Inferior parietal cortex (tissue), 1 donor: Measurements from ENCODE around the gene NFIC.
"Not testable (repeated sequence)": the region's sequence is repeated elsewhere in the genome, so short reads cannot be mapped to it uniquely, and the experiment has no call there.

Experiments
- DNase-seq: peaks from one replicate; pipeline ENCODE4 v3.0.0-alpha.2; 2016; ENCODE audit errors: extremely low spot score

The NFIC gene

DNA sequence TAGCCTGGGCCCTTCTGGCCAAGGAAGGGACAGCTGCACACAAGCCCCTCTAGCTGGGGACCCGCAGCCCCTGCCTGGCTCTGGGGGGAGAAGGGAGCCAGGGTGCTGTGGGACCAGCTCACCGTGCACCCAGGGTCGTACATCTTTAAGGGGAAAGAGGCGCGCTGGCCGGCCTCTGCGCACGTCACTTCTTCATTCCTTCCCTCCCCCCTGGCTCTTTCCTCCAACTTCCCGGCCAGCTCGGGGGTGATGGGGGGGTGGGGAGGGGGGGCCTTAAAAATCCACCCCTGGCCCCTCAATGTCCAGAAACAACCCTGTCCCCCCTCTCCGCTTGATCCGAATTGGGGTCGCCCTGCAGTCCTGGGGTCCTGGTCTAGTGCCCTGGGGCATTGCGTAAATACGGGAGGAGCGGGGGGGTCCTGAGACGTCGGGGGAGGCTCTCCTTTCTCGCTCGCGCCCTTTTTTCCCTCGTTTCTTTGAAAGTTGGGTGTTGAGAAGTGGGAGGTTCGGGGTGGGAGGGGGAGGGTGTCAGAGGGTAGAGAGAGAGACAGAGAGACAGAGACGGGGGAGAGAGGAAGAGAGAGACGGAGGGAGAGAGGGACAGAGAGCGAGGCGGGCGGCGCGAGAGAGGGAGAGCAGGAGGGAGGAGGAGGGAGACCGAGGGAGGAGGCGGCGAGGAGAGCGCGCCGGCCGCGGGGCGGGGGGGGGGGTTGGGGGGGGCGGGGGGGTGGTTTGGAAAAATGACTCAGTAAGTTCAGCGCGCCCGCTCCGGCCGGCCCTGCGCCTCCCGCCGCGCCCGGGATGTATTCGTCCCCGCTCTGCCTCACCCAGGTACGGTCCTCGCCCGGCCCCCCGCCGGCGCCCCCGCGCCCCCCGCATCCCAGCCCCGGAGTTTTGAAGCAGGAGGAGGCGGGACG lies at the start of gene NFIC:
NFIC (plus strand) TSS at position 748 of the 917 bp plus-strand sequence; CDS start at position 802, 54 bp downstream.
- DNase-seq = no peak

DNA sequence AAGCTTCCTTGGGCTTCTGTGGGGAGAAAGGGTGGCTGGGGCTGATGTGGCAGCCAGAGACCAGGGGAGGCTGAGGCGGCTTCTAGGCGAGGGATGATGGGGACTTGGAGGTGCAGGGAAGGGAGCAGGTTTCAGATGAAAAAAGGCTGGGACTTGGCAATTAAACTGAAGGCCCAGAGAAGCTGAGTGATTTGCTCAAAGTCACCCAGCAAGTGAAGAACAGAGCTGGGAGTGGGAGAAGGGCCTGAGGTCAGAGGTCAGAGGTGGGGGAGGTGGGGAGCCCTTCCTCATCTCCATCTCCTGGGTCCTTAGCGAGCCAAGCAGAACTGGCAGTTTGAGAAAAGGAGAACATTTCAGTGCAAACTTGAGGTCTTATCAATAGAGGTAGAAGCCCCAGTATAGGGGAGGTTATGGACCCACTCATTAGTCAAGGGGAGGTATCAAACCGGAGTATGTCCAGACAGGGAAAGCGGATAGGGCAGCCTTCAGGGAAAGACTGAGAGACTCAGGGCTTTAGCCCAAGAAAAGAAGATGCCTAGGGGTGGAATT lies 49.6 kb upstream of the NFIC start:
- DNase-seq = no peak

DNA sequence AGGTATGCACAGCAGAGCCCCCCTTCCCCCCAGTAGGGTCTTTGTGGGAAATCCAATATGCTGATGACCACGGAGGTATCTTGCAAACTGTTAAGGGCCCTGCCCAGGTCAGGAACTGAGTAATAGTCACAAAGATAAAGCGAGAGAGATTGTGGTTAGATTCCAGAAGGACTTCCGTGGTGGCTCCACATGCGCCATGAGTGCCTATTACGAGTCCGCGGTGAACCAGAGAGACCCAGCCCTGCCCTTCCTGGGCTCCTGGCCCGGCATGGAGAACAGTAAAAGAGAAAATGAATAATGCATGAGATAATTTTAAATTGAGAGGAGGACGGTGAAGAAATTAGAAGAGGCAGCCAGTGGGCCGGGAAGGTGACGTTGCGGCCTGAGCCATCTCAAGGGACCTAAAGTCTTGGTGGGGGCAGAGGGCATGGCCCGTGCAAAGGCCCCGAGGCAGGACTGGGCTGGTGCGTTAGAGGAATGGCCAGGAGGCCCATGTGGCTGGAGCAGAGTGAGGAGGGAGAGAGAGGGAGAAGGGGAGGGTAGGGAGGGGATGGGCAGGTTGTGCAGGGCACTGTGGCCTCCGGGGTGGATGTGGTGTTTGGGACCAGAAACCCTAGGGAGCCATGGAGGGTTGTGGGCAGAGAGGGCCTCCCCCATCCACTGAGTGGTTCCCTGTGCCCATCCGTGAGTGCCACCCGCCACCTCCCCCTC lies 46.6 kb upstream of the NFIC start:
- DNase-seq = no peak

DNA sequence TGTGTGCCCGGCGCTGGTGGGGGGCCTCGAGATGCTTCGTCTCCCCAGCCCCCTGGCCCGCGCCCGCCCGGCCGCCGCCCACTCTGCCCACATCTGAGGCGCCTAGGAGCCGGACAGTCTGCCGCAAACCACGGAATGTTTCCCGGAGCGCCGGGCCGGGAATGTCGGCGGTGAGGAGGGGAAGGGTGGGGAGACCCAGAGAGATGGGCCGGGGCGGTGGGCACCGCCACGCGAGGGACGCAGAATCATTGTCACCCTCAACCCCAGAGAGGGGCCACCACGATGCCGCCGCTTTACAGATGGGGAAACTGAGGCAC lies 46.1 kb upstream of the NFIC start:
- DNase-seq = no peak

DNA sequence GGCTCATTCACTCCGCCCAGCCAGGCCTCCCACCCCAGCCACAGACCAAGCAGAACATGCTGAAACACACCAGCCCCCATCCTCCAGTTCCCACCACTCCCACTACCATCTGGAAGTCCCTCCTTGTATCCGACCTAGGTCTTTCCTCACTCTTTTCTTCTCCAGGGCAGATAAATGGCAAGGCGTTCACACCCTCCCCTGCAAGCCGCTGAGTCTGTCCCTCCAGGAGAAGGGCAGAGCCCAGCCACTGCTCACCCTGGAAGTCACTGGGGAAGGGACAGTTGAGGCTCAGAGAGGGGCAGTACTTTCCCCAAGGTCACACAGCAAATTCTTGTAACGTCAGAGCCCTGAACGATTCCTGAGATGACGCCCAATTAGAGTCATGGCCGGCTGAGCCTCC lies 45.5 kb upstream of the NFIC start:
- DNase-seq = no peak

DNA sequence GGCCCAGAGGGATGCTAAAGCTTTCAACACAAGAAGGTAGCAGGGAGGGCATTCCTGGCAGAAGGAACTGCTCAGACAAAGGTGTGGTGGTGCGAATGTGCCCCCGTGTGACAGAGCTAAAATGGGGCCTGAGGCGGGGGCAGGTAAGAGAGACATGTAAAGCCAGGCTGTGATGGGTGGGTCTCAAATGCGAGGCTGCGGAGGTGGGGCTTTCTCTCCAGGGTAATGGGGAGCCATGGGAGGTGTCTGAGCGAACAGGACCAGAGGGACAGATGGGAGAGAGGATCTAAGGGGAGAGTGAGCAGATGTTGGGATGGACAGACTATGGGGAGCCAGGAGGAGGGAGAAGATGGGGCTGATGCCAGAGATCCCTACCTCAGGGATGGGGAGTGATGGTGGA lies 44.7 kb upstream of the NFIC start:
- DNase-seq = no peak

DNA sequence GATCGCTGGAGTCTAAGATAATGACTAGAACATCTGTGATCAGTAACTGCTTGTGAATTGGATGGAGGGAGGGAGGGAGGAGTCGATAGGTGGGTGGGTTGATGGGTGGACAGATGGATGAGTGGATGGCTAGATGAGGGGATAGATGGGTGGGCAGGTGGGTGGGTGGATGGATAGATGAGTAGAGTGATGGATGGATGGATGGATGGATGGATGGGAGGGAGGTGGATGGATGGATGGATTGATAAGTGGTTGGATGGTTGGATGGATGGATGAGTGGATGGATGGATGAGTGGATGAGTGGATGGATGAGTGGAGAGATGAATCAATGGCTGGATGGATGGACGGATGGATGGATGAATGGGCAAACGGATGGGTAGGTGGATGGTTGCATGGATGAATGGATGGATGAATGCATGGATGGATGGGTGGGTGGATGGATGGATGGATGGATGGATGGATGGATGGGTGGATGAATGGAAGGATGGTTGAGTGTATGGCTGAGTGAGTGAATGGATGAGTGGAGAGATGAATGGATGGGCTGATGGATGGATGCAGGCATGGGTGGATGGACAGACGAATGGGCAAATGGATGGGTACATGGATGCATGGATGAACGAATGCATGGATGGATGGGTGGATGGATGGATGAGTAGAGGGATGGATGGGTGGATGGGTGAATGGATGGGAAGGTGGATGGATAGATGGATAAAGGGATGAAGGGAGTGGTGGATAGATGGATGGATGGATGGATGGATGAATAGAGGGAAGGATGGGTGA lies 44.0 kb upstream of the NFIC start:
- no peak for DNase-seq

DNA sequence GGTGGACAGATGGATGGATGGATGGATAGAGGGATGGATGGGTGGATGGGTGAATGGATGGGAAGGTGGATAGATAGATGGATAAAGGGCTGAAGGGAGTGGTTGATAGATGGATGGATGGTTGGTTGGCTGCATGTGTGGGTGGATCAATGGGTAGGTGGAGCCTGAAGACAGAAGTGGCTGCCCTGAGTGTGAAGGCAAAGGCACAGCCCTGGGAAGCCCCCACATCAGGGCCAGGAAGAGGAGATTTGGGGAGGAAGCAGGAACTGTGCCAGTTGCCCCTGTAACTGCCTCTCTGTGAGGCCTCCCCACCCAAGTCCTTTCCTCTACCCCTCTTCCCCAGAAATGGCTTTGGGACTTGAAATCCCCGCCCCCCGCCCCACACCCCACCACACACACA lies 43.4 kb upstream of the NFIC start:
- no peak for DNase-seq

DNA sequence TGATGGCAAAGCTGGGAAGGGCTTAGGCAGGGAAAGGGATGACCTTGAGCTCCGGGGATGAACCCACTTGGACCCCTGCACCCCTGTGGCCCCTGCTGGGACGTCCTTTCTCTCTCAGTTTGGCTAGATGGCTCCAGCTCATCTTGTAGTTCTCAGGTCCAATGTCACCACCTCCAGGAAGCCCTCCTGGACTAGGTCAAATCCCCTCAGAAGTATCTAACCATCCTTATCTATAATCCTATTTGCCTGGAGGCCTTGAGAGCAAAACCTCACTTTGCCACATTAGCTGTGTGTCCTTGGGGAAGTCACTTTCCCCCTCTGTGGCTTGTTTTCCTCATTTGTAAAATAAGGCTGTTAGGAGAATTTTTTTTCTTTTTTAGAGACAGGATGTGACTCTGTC lies 42.7 kb upstream of the NFIC start:
- DNase-seq = no peak

DNA sequence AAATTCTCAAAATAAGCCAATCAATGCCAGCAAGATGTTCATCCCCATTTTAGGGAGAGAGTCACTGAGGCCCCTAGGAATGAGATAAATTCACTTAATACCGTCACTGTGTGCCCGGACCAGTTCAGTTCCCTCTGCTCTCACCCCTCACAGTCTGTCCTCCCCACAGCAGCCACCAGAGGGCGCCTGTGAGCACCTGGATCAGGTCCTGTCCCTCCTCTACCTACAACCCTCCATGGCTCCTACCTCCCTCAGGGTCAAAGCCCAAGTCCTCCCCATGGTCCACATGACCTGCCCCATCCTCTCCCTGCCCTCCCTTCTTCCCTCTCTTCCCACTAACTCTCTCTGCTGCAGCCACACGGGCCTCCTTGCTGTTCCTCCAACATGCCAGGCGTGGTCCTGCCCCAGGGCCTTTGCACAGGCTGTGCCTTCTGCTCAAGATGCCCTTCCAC lies 42.0 kb upstream of the NFIC start:
- DNase-seq = no peak

DNA sequence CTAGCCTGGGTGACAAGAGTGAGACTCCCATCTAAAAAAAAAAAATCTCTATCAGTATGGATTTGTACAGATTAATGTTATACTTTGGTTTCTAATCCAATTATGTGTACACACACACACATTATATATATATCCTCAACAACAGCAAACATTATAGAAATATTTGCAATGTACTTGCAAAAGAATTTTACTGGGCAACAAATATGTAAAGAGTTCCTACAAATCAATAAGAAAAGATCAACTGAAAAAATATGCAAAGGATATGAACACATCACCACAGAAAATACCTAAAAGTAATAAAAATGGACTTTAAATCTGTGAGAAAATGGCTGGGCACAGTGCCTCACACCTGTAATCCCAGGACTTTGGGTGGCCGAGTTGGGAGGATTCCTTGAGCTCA lies 40.9 kb upstream of the NFIC start:
- no peak for DNase-seq

DNA sequence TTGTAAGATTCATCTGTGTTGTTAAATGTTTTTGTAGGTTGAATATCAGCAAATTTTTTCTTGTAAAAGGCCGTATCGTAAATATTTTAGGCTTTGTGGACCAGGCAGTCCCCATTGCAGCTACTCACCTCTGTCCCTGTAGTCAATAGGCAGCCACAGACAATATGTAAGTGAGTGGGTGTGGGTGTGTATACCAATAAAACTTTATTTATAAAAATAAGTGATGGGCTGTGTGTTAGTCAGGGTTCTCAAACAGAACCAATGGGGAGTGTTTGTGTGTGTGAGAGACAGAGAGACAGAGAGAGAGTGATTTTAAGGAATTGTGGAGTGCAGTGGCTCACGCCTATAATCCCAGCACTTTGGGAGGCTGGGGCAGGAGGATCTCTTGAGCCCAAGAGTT lies 37.6 kb upstream of the NFIC start:
- no peak for DNase-seq

DNA sequence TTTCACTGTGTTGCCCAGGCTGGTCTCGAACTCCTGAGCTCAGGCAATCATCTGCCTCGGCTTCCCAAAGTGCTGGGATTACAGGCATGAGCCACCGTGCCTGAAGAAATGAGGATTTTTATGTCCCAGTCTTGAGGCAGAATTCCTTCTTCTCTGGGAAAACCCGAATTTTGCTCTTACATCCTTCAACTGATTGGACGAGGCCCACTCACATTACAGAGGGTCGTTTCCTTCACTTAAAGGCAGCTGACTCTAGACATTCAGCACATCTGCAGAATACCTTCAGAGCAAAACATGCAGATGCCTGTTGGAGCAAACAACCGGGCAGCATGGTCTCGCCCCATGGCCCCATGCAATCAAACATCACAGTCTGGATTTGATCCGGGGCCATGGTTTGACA lies 36.3 kb upstream of the NFIC start:
- DNase-seq = no peak

DNA sequence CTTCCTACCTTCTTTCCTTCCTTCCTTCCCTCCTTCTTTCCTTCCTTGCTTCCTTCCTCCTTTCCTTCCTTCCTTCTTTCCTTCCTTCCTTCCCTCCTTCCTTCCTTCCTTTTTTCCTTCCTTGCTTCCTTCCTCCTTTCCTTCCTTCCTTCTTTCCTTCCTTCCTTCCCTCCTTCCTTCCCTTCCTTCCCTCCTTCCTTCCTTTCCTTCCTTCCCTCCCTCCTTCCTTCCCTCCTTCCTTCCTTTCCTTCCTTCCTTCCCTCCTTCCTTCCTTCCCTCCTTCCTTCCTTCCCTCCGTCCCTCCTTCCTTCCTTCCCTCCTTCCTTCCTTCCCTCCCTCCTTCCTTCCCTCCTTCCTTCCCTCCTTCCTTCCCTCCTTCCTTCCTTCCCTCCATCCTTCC lies 34.2 kb upstream of the NFIC start:
- not testable (repeated sequence) for DNase-seq

DNA sequence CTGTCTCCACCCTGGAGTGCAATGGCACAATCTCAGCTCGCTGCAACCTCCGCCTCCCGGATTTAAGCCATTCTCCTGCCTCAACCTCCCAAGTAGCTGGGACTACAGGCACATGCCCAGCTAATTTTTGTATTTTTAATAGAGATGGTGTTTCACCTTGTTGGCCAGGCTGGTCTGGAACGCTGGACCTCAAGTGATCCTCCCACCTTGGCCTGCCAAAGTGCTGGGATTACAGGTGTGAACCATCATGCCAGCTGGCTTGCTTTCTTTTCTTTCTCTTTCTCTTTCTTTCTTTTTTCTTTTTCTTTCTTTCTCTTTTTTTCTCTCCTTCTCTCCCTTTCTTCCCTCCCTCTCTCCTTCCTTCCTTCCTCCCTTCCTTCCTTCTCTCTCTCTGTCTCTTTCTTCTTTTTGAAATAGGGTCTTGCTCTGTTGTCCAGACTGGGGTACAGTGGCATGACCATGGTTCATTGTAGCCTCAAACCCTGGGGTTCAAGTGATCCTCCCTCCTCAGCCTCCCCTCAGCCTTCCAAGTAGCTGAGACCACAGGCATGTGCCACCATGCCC lies 33.3 kb upstream of the NFIC start:
- no peak for DNase-seq

DNA sequence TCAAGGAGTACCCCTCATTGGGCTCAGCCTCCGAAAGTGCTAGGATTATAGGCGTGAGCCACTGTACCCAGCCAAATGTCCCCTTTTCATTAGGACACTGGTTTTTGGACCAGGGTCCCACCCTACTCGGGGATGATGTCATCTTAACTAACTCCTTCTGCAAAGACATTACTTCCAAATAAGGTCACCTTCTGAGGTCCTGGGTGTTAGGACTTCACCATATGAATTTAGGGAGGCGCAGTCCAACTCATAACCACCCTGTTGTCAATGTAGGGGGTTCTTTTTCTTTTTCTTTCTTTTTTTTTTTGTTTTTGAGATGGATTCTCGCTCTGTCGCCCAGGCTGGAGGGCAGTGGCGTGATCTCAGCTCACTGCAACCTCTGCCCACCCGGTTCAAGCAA lies 32.7 kb upstream of the NFIC start:
- no peak for DNase-seq

DNA sequence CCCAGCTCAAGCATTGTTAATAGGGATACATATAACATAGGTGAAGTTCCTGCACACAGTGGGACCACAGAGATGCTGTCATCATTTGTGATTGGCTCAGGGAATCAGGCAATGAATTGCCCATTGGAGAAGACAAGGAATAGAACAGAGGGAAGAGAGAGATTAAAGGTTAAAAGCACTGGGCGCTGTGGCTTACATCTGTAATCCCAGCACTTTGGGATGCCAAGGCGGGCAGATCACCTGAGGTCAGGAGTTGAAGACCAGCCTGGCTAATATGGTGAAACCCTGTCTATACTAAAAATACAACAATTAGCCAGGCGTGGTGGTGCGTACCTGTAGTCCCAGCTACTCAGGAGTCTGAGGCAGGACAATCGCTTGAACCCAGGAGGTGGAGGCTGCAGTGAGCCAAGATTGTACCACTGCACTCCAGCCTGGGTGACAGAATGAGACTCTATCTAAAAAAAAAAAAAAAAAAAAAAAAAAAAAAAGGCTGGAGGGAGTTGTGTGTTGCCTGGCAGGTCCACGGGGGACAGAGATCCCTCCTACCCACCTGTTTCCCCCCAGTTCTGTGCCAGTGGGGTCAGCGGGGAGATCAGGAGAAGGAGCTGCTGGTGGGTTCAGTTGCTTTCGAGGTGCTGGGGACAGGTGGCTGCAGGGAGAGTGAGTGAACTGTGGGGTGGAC lies 31.5 kb upstream of the NFIC start:
- DNase-seq = not testable (repeated sequence)

DNA sequence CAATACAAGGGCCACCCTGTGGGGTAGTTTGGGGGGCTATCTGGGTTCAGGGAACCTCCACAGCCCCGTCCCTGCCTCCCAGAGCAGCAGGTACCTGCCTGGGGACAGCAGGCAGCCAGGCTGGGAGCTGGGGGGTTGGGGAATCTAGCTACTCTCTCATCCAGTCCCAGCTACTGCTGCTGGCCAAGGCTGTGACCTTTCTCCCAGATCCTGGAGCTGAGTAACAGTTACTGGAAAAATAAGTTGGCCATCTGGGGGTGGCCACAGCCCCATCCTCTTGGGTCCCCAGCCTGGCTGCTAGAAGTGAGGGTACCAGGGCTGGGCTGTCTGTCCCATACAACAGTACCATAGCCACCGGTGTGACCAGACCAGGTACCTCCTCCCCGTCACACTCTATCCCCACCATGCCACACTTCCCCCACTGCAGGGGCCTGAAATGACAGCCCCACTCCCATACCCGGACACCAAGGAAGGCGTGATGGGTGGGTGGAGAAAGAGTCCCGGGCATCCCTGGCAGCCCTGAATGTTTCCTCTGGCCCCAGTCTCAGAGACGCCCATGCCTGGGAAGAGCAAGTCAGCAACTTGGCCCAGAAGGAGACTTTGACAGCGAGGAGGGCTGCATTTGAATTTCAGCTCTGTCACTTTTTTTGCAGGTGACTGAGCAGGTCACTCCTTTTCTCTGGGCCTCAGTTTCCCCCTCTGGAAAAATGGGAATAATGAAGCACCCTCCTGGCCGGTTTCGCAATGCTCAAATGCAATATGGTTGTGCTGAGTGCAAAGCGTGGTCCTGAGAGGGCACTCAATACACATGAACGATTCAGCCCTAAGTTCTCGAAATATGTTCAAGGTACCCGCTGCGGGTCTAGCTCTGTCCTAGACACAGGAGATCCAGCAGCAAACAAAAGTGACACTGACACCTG lies 30.7 kb upstream of the NFIC start:
- no peak for DNase-seq

DNA sequence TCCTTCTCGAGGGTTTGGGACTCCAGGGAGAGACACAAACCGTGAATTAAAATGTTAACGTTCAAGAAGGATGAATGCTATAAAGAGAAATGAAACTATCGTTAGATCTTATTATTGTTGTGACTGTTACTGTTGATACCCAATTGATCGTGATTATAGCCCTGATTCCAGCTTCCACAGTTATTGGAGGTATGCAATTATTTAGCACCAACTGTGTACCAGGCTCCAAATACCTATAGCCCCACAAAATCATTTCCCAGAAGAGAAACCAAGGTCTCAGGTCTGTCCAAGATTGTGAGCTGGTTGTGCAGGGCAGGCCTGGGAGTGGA lies 30.1 kb upstream of the NFIC start:
- DNase-seq = no peak
